Kasumi-1 (cell line): ENCODE results near the gene MPPE1.
A peak's percentile ranks its signal among the peaks of the same experiment; 100 is the strongest.
"Not testable (repeated sequence)": the region's sequence is repeated elsewhere in the genome, so short reads cannot be mapped to it uniquely, and the experiment has no call there.

Experiments used
- DNase-seq, 2 experiments: peaks; one replicate each; lab custom pipeline; 2025; lab: John Stamatoyannopoulos, UW

The MPPE1 gene

DNA sequence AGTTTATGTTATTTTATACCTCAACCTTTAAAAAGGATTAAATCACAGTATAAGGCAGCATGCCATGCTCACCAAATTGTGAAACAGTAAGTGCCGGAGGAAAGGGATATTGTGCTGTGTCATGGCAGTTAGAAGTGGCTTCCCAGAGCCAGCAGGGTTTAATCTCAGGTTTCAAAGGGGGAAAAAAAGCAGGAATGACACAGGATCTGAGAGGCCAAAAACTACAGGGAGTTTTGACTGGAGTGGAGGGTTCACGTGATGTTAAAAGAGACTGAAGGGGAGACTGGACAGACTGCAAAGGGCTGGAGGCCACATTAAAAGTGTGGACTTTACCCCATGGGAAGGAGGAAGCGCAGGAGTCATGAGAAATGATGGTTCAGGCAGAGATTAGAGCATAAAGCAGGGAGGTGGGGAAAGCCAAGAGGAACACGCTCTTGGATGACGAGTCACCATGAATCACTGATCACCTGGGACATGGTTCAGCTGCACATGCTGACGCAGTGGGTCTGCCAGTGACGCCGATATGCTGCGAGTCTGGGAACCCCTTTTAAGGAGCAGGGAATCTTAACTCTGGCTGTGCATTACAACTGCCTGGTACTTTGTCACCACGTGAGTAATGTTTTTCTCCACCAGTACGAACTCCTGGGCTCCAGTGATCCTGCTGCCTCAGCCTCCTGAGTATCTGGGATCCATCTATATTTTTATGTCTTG is 50.8 kb downstream of the MPPE1 start:
- DNase-seq, result no peak

- not testable (repeated sequence) for DNase-seq
Observed at GRCh38 chr18:11854554-11854953, 53.6 kb downstream of the MPPE1 start.

DNA sequence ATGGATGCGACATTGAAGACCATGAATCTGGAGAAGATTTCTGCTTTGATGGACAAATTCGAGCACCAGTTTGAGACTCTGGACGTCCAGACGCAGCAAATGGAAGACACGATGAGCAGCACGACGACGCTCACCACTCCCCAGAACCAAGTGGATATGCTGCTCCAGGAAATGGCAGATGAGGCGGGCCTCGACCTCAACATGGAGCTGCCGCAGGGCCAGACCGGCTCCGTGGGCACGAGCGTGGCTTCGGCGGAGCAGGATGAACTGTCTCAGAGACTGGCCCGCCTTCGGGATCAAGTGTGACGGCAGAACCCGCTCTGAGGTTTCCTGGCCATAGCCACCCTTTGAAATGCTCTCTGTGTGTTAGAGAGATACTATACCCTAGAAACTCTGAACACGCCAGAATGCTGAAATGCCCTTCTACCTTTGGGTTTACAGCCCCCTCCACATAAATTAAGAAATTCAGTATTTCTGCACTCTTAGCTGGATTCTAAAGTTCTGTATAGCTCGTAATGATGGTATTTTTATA is 56.2 kb downstream of the MPPE1 start:
- peak in 1 of 2 experiments; percentile 25 for DNase-seq

DNA sequence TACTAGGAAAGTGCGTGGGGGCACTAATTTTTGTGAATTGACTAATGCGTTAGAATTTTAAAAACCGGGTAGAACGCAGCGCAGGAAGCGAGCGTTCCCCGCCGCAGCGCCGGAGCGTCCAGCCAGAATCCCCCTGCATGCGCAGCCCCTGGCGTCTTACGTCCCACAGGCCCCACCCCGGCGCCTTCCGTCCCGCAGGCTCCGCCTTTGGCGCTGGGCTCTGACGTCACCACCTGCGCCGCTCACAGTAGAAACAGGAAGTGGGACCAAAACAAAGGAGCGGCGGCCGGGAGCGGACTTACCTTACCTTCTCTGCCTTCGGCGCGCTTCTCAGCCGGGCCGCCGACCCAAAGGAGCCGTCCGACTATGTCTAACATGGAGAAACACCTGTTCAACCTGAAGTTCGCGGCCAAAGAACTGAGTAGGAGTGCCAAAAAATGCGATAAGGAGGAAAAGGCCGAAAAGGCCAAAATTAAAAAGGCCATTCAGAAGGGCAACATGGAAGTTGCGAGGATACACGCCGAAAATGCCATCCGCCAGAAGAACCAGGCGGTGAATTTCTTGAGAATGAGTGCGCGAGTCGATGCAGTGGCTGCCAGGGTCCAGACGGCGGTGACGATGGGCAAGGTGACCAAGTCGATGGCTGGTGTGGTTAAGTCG is 56.8 kb downstream of the MPPE1 start, which contains the start of gene CHMP1B:
Gene CHMP1B (plus strand): TSS at position 268 of the 660 bp plus-strand sequence. CDS start 99 bp downstream, at position 367.
- DNase-seq, result peak; percentile 94 to 95

GRCh38 chr18:11850821-11851145 is 57.3 kb downstream of the MPPE1 start:
- peak in 1 of 2 experiments; percentile 50 for DNase-seq

- DNase-seq, result peak; percentile 33 to 53
Observed at GRCh38 chr18:11849841-11850634, 58.1 kb downstream of the MPPE1 start.

DNA sequence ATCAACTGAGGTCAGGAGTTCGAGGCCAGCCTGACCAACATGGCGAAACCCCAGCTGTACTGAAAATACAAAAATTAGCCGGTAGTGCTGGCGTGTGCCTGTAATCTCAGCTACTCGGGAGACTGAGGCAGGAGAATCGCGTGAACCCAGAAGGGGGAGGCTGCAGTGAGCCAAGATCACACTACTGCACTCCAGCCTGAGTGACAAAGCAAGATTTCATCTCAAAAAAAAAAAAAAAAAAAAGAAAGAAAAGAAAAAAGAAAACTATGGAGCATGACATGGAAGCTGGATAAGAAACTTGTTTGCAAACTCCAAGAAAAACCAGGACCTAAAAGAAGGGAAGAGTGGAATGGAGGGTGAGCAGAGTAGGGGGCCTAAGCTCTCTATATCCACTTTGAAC is 58.8 kb downstream of the MPPE1 start:
- no peak for DNase-seq

- no peak for DNase-seq
Observed at GRCh38 chr18:11847811-11848210, 60.3 kb downstream of the MPPE1 start.

DNA sequence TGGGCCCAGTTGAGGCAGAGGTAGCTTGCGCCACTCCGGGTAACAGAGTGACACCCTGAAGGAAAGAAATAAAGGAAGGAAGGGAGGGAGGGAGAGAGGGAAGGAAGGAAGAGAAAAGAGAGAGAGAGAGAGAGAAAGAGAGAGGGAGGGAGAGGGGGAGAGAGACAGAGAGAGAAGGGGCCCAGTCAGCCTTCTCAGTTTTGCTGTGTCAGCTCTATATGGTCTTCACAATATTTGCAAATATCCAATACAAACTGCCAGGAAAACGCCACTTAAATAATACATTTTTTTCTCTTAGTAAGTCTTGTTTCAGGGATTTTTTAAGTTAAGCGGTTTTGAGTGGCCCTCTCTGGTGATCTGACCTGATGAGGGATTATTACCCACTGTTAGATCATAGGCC is 62.5 kb downstream of the MPPE1 start:
- no peak for DNase-seq

DNA sequence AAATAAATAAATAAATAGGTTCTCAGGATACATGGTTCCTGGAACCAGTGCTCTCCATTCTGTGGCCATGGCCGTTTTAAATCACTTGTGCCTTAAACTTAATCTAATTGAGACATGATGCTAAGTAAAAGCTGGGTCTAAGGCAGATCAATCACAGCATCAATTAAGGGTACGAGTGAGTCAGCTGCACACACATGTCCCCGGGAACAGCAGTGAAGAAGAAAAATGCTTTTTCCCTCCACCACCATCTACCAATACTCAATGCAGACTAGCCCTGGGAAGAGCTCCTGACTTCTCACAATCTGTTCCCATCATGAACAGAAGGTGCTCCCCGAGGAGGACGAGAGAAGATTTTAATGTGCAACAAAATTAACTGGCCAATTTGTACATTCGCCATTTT is 63.7 kb downstream of the MPPE1 start:
- DNase-seq, result no peak

- DNase-seq, result no peak
Observed at GRCh38 chr18:11842562-11842961, 65.6 kb downstream of the MPPE1 start.

DNA sequence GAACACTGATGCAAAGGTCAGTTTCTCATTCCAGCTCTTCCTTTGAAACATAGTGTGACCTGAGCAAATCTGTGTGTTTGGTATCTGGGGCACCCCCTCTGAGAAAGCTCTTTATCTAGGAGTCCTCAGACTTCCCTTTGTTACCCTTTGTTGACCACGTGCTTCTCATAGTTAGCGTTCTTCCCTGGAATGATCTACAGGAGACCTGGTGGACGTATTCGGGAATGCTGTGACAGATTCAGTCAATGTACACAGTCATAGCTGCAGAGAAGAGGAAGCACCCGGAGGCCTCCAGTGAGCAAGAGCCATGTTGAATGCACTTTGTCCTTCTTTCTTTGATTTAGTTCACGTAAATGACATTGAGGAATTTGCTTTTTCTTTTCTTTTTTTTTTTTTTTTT is 67.6 kb downstream of the MPPE1 start:
- DNase-seq, result no peak

DNA sequence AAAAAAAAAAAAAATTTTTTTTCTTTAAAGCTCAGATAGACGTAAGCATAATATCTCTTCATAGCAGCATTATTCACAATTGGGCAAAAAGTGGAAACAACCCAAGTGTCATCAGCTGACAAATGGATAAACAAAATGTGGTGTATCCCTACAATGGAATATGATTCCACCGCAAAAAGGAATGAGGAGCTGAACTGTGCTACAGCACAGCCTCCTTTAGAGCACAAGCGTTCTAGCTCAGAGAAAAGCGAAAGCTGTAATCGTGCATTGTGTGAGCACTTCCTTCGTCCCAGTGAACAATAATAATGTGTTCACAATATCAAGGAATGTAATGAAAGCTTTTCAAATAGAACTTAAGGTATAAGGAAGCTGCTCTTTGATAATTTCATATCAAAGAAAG is 68.6 kb downstream of the MPPE1 start:
- no peak for DNase-seq

GRCh38 chr18:11834772-11835171 is 73.3 kb downstream of the MPPE1 start:
- DNase-seq, result no peak
